Motor neuron (in vitro differentiated cells): Measurements from ENCODE around the gene RORC. TPM values are rescaled to one million over a fixed set of nuclear protein-coding genes. Genes with fewer than 3 reads are reported as not detected.

Experiments used
- ATAC-seq, 8 experiments: fragments of 200-7000 bp; cut with Tn5 transposase; replicated peaks in 6 of 8; 2 replicates each; pipeline ENCODE4 v1.8.0; 2021; ENCODE audit warnings: mild to moderate bottlenecking in 8 of 8, moderate library complexity in 8 of 8
- H3K27ac ChIP-seq, 2 donors: fragments of 250-450 bp; sonication (Bioruptor Pico); 2 replicates each; pipeline ENCODE4 v1.9.0; 2021; ENCODE audit warnings: antibody characterized with exemption in 2 of 2, mild to moderate bottlenecking in 2 of 2, moderate library complexity in 1 of 2
- H3K4me1 ChIP-seq, 2 donors: fragments of 250-450 bp; sonication (Bioruptor Pico); replicated peaks in 1 of 2; 2 replicates each; pipeline ENCODE4 v1.6.1; 2021; ENCODE audit warnings: antibody characterized with exemption in 2 of 2, mild to moderate bottlenecking in 2 of 2, moderate library complexity in 1 of 2
- H3K4me3 ChIP-seq, 5 donors: fragments of 250-450 bp; sonication (Bioruptor Pico); 2 replicates each; pipeline ENCODE4 v1.9.0; 2021; ENCODE audit warnings: antibody characterized with exemption in 5 of 5, mild to moderate bottlenecking in 5 of 5, moderate library complexity in 4 of 5
- WGBS, 10 experiments: fragments of 450-650 bp; shearing (Covaris generic); methylation state at CpG; one replicate each; pipeline ENCODE4 v1.0.0; 2022; 5-methylcytosine and 5-hydroxymethylcytosine counted together
- in situ Hi-C, 9 experiments: fragments of 400-800 bp; cut with MboI; loops; one replicate each; pipeline ENCODE4 v1.15.0; 2021; ENCODE audit warnings: low sequenced_read_pairs in 9 of 9, low pct_unique_long_range_greater_than_20kb in 2 of 9; ENCODE audit not compliant: unreplicated experiment in 9 of 9
- total RNA-seq, 8 experiments: library from RNA; unstranded; fragments of 300-600 nt; gene quantifications; 2 replicates each; pipeline versions ENCODE4 v1.2.3 to v1.2.4, GENCODE V29; 2022

Gene RORC
- total RNA-seq, 8 experiments from 2014 or later, result 0.05 to 1.0 (median 0.23) TPM; not detected in 1

GRCh38 chr1:151763990-151764389, 67.6 kb downstream of the RORC start:
- H3K4me3 ChIP-seq, result peak overlapping the region; percentile 86 to 97 (median 87)

GRCh38 chr1:151762941-151763921, 68.4 kb downstream of the RORC start, which contains the start of gene MRPL9:
Gene MRPL9 (minus strand): TSS chr1:151763496. CDS start chr1:151763479, 17 bp downstream.
- Histone ChIP-seq H3K4me1 (peaks cover 9 to 11% of the 10 kb centered on the region in 2 donors), H3K4me3 (peak within 1 kb of the TSS; percentile 86 to 97 (median 87)), H3K27ac (peak within 1 kb of the TSS; percentile 84 to 92)
- in situ Hi-C loops, result no loop called here
- ATAC-seq, result peak; percentile 98 to 100 (median 99)
- 0 to 4% (median 1%) methylated on average over 6 to 34 of the region's 68 CpGs; no CpG with 5 or more reads in 2 of the 10 experiments for WGBS, 10 experiments

More at GRCh38 chr1:151763990-151764389, 67.6 kb downstream of the RORC start:
- WGBS, 10 experiments, result 33 to 94% (median 66%) methylated on average over 3 to 10 of the region's 10 CpGs
- in situ Hi-C loops, result no loop called here
- Histone ChIP-seq H3K4me1 (peaks cover 9 to 11% of the 10 kb centered on the region in 2 donors), H3K27ac (peak overlapping the region in 1 of 2 donors; percentile 92)
- ATAC-seq, result no peak

GRCh38 chr1:151760597-151761385, 70.8 kb downstream of the RORC start:
- no peak for ATAC-seq
- peaks cover 9 to 11% of the 10 kb centered on the region in 2 donors for H3K4me1 ChIP-seq
- in situ Hi-C loops, result no loop called here
- 80 to 100% (median 96%) methylated on average over 3 to 7 of the region's 7 CpGs; no CpG with 5 or more reads in 2 of the 10 experiments for WGBS, 10 experiments
- no peak overlapping the region for H3K4me3 ChIP-seq
- H3K27ac ChIP-seq, result no peak overlapping the region

- in situ Hi-C loops, result no loop called here
- H3K4me1 ChIP-seq, result peaks cover 8 to 9% of the 10 kb centered on the region in 2 donors
- H3K4me3 ChIP-seq, result no peak overlapping the region
- no peak for ATAC-seq
- no peak overlapping the region for H3K27ac ChIP-seq
Measured at GRCh38 chr1:151759241-151759640, 72.4 kb downstream of the RORC start.

GRCh38 chr1:151756291-151756690, 75.3 kb downstream of the RORC start:
- 0 to 86% (median 67%) methylated on average over 1 of the region's 1 CpG; no CpG with 5 or more reads in 4 of the 10 experiments for WGBS, 10 experiments
- Histone ChIP-seq H3K4me1 (no peaks in the 10 kb centered on the region), H3K4me3 (no peak overlapping the region), H3K27ac (no peak overlapping the region)
- ATAC-seq, result peak in 2 of 8 experiments; percentile 42 to 57
- in situ Hi-C loops, result no loop called here

Other genes starting within 250 kb of the RORC start
- 10 to 100 TPM; 13.9 to 38.7 (median 31.0) TPM for gene SNX27, start 219.8 kb downstream of the RORC start, total RNA-seq
- gene CELF3, start 115.0 kb downstream of the RORC start, total RNA-seq, result 100 to 1,000 TPM in 1 of 8 experiments, 10 to 100 TPM in 4, under 1 TPM in 3; 0.09 to 108 (median 44.7) TPM
- gene RIIAD1, start 110.3 kb downstream of the RORC start, total RNA-seq, result 10 to 100 TPM in 2 of 8 experiments, 1 to 10 TPM in 4, not detected in 2; 1.1 to 20.8 (median 9.0) TPM
- gene MRPL9, start 68.3 kb downstream of the RORC start, total RNA-seq, result 100 to 1,000 TPM in 1 of 8 experiments, 10 to 100 TPM in 7; 63.2 to 122 (median 72.8) TPM
- 10 to 100 TPM in 5 of 8 experiments, 1 to 10 TPM in 3; 1.1 to 38.3 (median 17.5) TPM for gene TDRKH, start 41.3 kb downstream of the RORC start, total RNA-seq
- under 1 TPM in 6 of 8 experiments, not detected in 2; 0.05 to 0.57 (median 0.22) TPM for gene LINGO4, start 26.4 kb downstream of the RORC start, total RNA-seq
- gene C2CD4D, start 8.0 kb upstream of the RORC start, total RNA-seq, result under 1 TPM in 4 of 8 experiments, not detected in 4; 0.21 to 0.61 (median 0.23) TPM
- gene THEM5, start 21.9 kb upstream of the RORC start, total RNA-seq, result 1 to 10 TPM in 1 of 8 experiments, not detected in 7; 1.8 TPM
- gene THEM4, start 77.7 kb upstream of the RORC start, total RNA-seq, result 10 to 100 TPM; 15.6 to 25.8 (median 21.8) TPM
- gene S100A10, start 162.1 kb upstream of the RORC start, total RNA-seq, result 100 to 1,000 TPM in 3 of 8 experiments, 10 to 100 TPM in 1, 1 to 10 TPM in 2, under 1 TPM in 2; 0.46 to 399 (median 22.8) TPM
- 100 to 1,000 TPM in 2 of 8 experiments, 10 to 100 TPM in 2, 1 to 10 TPM in 1, not detected in 3; 2.2 to 494 (median 45.8) TPM for gene S100A11, start 205.2 kb upstream of the RORC start, total RNA-seq